B cell (primary cell): ENCODE measurements around the gene CLDN7.

Source experiments
- CTCF ChIP-seq: fragments of 200-600 bp; IDR thresholded peaks from one replicate; pipeline ENCODE4 v1.8.0; 2022; ENCODE audit warnings: antibody characterized with exemption, mild to moderate bottlenecking
- EZH2 ChIP-seq: IDR thresholded peaks from 2 replicates; pipeline ENCODE4 v1.6.1; 2012; ENCODE audit warnings: borderline replicate concordance, low read depth, mild to moderate bottlenecking, moderate library complexity, low read length; ENCODE audit not compliant: insufficient read depth, poor library complexity, severe bottlenecking

GRCh38 chr17:7281953-7282751 is 19.9 kb upstream of the CLDN7 start:
- TF ChIP-seq CTCF (no peak), EZH2 (no peak)
